Osteocyte (in vitro differentiated cells): ENCODE results near the gene KRT1. TPM values are rescaled to one million over a fixed set of nuclear protein-coding genes. Genes with fewer than 3 reads are reported as not detected.

ENCODE experiments used
- DNase-seq: peaks from one replicate; pipeline ENCODE4 v3.0.0; 2021; ENCODE audit warnings: mixed read lengths; ENCODE audit not compliant: unreplicated experiment; ENCODE audit errors: extremely low spot score
- H3K27ac Mint-ChIP-seq: one replicate; pipeline ENCODE4 v1.8.0; 2021; ENCODE audit warnings: mild to moderate bottlenecking, mixed read lengths; ENCODE audit not compliant: unreplicated experiment
- H3K27me3 Mint-ChIP-seq: one replicate; pipeline ENCODE4 v1.8.0; 2021; ENCODE audit warnings: mixed read lengths; ENCODE audit not compliant: unreplicated experiment
- H3K36me3 Mint-ChIP-seq: one replicate; pipeline ENCODE4 v1.8.0; 2021; ENCODE audit warnings: mixed read lengths; ENCODE audit not compliant: unreplicated experiment
- H3K4me1 Mint-ChIP-seq: one replicate; pipeline ENCODE4 v1.8.0; 2021; ENCODE audit warnings: mixed read lengths; ENCODE audit not compliant: unreplicated experiment
- H3K4me3 Mint-ChIP-seq: one replicate; pipeline ENCODE4 v1.8.0; 2021; ENCODE audit warnings: mild to moderate bottlenecking, moderate library complexity, mixed read lengths; ENCODE audit not compliant: unreplicated experiment
- H3K9me3 Mint-ChIP-seq: one replicate; pipeline ENCODE4 v1.8.0; 2021; ENCODE audit warnings: mixed read lengths; ENCODE audit not compliant: unreplicated experiment
- total RNA-seq: library from RNA; stranded (reverse); gene quantifications from 2 replicates; pipeline ENCODE4 v1.2.1, GENCODE V29; 2021
- TF ChIP-seq, protein P1 (sequence below): fragments of 200-600 bp; sonication (generic); IDR thresholded peaks from 2 replicates; pipeline ENCODE4 v1.5.0; 2021; ENCODE audit warnings: antibody characterized with exemption, mild to moderate bottlenecking, moderate library complexity

Gene KRT1
- total RNA-seq, 1 donor from 2014 or later: not detected

DNA sequence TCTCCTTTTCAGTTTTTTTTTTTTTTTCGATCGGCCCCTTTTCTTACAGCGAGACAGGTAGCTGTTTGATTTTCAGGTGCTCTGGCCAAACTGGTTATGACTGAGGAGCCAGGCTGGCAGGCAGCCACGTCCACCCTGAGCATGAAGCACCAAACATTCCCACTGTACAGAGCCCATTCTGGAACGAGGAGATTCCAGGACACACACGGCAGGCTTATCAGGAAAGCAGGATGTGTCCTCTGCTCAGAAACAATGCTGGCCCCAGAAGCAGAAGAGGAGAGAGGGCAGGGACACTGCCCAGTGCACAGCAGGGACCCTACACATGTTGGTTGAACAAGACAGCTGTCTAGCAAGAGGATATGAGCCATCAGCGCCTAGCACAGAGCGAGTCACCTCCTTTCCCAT lies 24.5 kb downstream of the KRT1 start:
- TF ChIP-seq, protein P1, sequence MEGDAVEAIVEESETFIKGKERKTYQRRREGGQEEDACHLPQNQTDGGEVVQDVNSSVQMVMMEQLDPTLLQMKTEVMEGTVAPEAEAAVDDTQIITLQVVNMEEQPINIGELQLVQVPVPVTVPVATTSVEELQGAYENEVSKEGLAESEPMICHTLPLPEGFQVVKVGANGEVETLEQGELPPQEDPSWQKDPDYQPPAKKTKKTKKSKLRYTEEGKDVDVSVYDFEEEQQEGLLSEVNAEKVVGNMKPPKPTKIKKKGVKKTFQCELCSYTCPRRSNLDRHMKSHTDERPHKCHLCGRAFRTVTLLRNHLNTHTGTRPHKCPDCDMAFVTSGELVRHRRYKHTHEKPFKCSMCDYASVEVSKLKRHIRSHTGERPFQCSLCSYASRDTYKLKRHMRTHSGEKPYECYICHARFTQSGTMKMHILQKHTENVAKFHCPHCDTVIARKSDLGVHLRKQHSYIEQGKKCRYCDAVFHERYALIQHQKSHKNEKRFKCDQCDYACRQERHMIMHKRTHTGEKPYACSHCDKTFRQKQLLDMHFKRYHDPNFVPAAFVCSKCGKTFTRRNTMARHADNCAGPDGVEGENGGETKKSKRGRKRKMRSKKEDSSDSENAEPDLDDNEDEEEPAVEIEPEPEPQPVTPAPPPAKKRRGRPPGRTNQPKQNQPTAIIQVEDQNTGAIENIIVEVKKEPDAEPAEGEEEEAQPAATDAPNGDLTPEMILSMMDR: no peak
- Mint-ChIP-seq H3K4me3 (no peak overlapping the region), H3K27me3 (peaks cover 64% of the 10 kb centered on the region), H3K9me3 (no peaks in the 10 kb centered on the region), H3K4me1 (no peaks in the 10 kb centered on the region), H3K27ac (no peak overlapping the region), H3K36me3 (no peaks in the 10 kb centered on the region)
- no peak for DNase-seq

DNA sequence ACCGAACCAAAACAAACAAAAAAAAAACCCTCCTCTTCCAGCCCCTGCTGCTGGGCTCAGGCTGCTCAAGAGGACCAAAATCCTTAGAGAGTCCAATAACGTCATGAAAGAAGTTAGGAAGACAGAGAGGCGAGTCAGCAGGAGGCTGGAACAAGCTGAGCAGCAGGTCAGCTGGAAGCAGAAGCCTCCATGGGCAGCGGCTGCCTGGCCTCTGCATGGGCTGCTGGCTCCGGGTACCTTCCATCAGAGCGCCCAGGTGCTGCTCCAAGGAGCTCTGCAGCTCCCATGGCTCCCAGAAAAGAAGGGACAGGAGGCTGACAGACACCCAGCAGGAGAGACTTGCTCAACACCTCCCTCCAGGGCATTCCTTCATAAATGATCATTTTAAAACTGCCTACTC lies 25.0 kb downstream of the KRT1 start:
- no peaks in the 10 kb centered on the region for H3K36me3 Mint-ChIP-seq
- H3K27ac Mint-ChIP-seq: no peak overlapping the region
- H3K4me3 Mint-ChIP-seq: no peak overlapping the region
- no peak for DNase-seq
- H3K9me3 Mint-ChIP-seq: no peaks in the 10 kb centered on the region
- no peaks in the 10 kb centered on the region for H3K4me1 Mint-ChIP-seq
- TF ChIP-seq, protein P1: no peak
- peaks cover 64% of the 10 kb centered on the region for H3K27me3 Mint-ChIP-seq

DNA sequence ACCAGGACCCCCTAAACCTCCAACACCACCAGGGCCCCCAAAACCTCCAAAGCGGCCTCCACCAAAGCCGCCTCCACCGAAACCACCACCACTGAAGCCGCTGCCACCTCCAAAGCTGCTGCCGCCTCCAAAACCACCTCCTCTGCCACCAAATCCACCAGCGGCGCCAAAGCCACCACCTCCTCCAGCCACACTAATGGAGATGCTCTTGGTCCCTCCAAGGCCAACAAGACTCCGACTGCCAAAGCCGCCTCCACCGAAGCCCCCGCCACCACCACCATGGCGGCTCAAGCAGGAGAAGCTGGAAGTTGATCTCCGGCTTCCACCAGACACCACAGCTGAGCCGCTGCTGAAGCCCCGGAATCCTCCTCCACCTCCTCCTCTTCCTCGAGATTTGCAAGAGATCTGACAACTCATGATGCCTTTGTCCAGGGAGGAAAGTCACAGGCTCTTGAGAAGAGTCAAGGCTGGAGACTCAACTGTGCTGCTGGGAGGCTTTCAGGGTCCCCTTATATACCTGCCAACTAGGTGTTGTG lies 28.4 kb downstream of the KRT1 start, which contains the start of gene KRT2:
KRT2 (minus strand) TSS at position 486 of the 536 bp plus-strand sequence; CDS start at position 417, 69 bp downstream.
- TF ChIP-seq, protein P1: no peak
- H3K9me3 Mint-ChIP-seq: no peaks in the 10 kb centered on the region
- no peak within 1 kb of the TSS for H3K4me3 Mint-ChIP-seq
- H3K27ac Mint-ChIP-seq: no peak within 1 kb of the TSS
- H3K36me3 Mint-ChIP-seq: no peaks in the 10 kb centered on the region
- no peaks in the 10 kb centered on the region for H3K4me1 Mint-ChIP-seq
- DNase-seq: no peak
- H3K27me3 Mint-ChIP-seq: peaks cover 49% of the 10 kb centered on the region

DNA sequence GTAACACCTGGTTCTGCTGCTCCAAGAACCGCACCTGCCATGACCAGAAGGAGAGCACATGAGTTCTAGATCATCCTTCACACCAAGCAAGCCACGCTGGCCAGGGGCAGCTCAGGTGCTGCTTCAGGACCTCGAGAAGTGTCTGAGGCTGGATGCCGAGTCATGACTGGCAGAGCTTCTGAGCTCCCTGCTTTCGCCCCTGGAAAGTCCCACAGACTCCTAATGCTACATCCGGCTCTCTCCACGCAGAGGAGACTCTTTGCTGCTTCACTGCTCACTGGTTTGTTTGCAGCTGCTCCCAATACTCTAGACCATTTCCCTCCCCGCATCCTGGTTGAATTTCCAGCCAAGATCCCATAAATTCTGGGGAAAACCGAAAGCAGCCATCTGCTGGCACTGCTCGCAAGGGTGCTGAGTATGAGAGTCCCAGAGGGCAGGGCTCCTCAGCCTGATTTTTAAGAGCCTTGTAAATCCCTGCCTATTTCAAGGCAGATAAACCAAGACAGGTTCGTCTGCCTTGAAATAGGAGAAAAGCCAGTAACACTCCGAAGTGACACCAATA lies 29.6 kb downstream of the KRT1 start:
- peaks cover 50% of the 10 kb centered on the region for H3K27me3 Mint-ChIP-seq
- H3K9me3 Mint-ChIP-seq: no peaks in the 10 kb centered on the region

DNA sequence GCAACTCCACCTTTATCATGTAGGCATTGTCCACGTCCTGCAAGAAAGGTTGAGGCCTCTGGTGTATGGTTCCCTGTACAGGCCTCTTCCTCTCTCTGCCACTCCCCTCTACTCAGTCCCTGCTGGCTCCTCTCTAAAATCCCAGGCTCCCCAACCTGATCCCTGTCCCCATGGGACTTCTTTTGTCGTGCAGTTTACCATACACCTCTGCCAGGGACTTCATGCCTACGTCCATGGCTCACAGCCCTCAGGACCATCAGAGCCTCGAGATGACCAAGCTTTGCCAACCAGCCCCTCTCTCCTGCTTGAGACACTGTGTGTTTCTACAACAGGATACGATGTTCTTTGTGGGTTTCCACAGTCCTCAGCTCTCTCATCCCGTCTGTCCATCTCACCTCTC lies 31.1 kb downstream of the KRT1 start:
- H3K9me3 Mint-ChIP-seq: no peaks in the 10 kb centered on the region
- H3K4me3 Mint-ChIP-seq: no peak overlapping the region
- peaks cover 48% of the 10 kb centered on the region for H3K27me3 Mint-ChIP-seq
- DNase-seq: peak; percentile 60
- H3K36me3 Mint-ChIP-seq: no peaks in the 10 kb centered on the region
- H3K27ac Mint-ChIP-seq: no peak overlapping the region
- TF ChIP-seq, protein P1: no peak
- H3K4me1 Mint-ChIP-seq: no peaks in the 10 kb centered on the region

More for the DNA sequence above, 29.6 kb downstream of the KRT1 start:
- DNase-seq: no peak
- TF ChIP-seq, protein P1: no peak
- Mint-ChIP-seq H3K27ac (no peak overlapping the region), H3K4me1 (no peaks in the 10 kb centered on the region), H3K36me3 (no peaks in the 10 kb centered on the region), H3K4me3 (no peak overlapping the region)
